Ectodermal cell (in vitro differentiated cells): ENCODE measurements around the gene POMZP3. TPM values are rescaled to one million over a fixed set of nuclear protein-coding genes. Genes with fewer than 3 reads are reported as not detected.
"Not testable (repeated sequence)": the region's sequence is repeated elsewhere in the genome, so short reads cannot be mapped to it uniquely, and the experiment has no call there.

Source experiments
- H3K27ac ChIP-seq: 2 replicates; pipeline ENCODE4 v1.7.0; 2013; ENCODE audit warnings: mild to moderate bottlenecking, low read depth, low read length; ENCODE audit not compliant: insufficient read depth, poor library complexity, severe bottlenecking
- H3K27me3 ChIP-seq: 2 replicates; pipeline ENCODE4 v1.7.0; 2013; ENCODE audit warnings: mild to moderate bottlenecking, low read length; ENCODE audit not compliant: insufficient read depth, control insufficient read depth, poor library complexity, severe bottlenecking
- H3K36me3 ChIP-seq: one replicate; pipeline ENCODE4 v1.7.0; 2013; ENCODE audit warnings: low read length; ENCODE audit not compliant: control insufficient read depth, insufficient read depth
- H3K4me1 ChIP-seq: one replicate; pipeline ENCODE4 v1.7.0; 2013; ENCODE audit warnings: low read length; ENCODE audit not compliant: control insufficient read depth, insufficient read depth
- H3K4me3 ChIP-seq: 2 replicates; pipeline ENCODE4 v1.7.0; 2013; ENCODE audit warnings: low read depth, low read length, control low read depth; ENCODE audit not compliant: insufficient read depth
- H3K9me3 ChIP-seq: 2 replicates; pipeline ENCODE4 v1.7.0; 2013; ENCODE audit warnings: mild to moderate bottlenecking, low read length, moderate library complexity; ENCODE audit not compliant: control insufficient read depth
- WGBS, 2 experiments: methylation state at CpG; one replicate each; pipeline ENCODE4 v1.1.7; 2013; ENCODE audit warnings: missing lambda C conversion rate in 2 of 2; 5-methylcytosine and 5-hydroxymethylcytosine counted together
- polyA plus RNA-seq, 4 experiments: library from polyadenylated mRNA; stranded (reverse); fragments of 50-300 nt; gene quantifications; one replicate each; pipeline ENCODE4 v1.2.3, GENCODE V29; 2013

Gene POMZP3
- polyA plus RNA-seq (2013, experiment 1 of 4) = 13.8 TPM
- 16.3 TPM for polyA plus RNA-seq (2013, experiment 2 of 4)
- polyA plus RNA-seq (2013, experiment 3 of 4) = 13.0 TPM
- 15.2 TPM for polyA plus RNA-seq (2013, experiment 4 of 4)

GRCh38 chr7:76626989-76627642 is at the start of gene POMZP3:
TSS of gene POMZP3 (minus strand) at chr7:76627279. CDS start at chr7:76626064, 1,215 bp downstream.
- H3K9me3 ChIP-seq, H3K36me3 ChIP-seq, H3K4me1 ChIP-seq, H3K27me3 ChIP-seq: not testable (repeated sequence)
- H3K27ac ChIP-seq = peak within 1 kb of the TSS; percentile 50
- peak within 1 kb of the TSS; percentile 50 for H3K4me3 ChIP-seq
- 0% methylated on average over 14 of the region's 78 CpGs for WGBS, 2 experiments

- not testable (repeated sequence) for H3K4me1 ChIP-seq, H3K4me3 ChIP-seq, H3K27ac ChIP-seq, H3K27me3 ChIP-seq, H3K36me3 ChIP-seq, H3K9me3 ChIP-seq
- no CpG with 5 or more reads among the region's 2 CpGs for WGBS, 2 experiments
Observed at GRCh38 chr7:76675783-76676182, 48.7 kb upstream of the POMZP3 start.

GRCh38 chr7:76673346-76673745 is 46.3 kb upstream of the POMZP3 start:
- 73 to 74% methylated on average over 3 of the region's 5 CpGs for WGBS, 2 experiments
- not testable (repeated sequence) for H3K4me1 ChIP-seq, H3K27me3 ChIP-seq, H3K27ac ChIP-seq, H3K9me3 ChIP-seq, H3K36me3 ChIP-seq, H3K4me3 ChIP-seq

GRCh38 chr7:76659212-76659611 is 32.1 kb upstream of the POMZP3 start:
- H3K36me3 ChIP-seq, H3K4me1 ChIP-seq, H3K9me3 ChIP-seq, H3K4me3 ChIP-seq, H3K27ac ChIP-seq, H3K27me3 ChIP-seq: not testable (repeated sequence)

- H3K4me1 ChIP-seq, H3K27ac ChIP-seq, H3K9me3 ChIP-seq, H3K36me3 ChIP-seq, H3K27me3 ChIP-seq, H3K4me3 ChIP-seq: not testable (repeated sequence)
- 81 to 83% methylated on average over 2 of the region's 2 CpGs for WGBS, 2 experiments
Observed at GRCh38 chr7:76656425-76656824, 29.3 kb upstream of the POMZP3 start.

- not testable (repeated sequence) for H3K27ac ChIP-seq, H3K4me1 ChIP-seq, H3K4me3 ChIP-seq, H3K9me3 ChIP-seq, H3K36me3 ChIP-seq, H3K27me3 ChIP-seq
- WGBS, 2 experiments = no CpG with 5 or more reads among the region's 5 CpGs
Observed at GRCh38 chr7:76642620-76643019, 15.5 kb upstream of the POMZP3 start.

- not testable (repeated sequence) for H3K27me3 ChIP-seq, H3K36me3 ChIP-seq, H3K4me3 ChIP-seq, H3K27ac ChIP-seq, H3K9me3 ChIP-seq, H3K4me1 ChIP-seq
- 37 to 39% methylated on average over 4 of the region's 7 CpGs for WGBS, 2 experiments
Observed at GRCh38 chr7:76637061-76637691, 10.1 kb upstream of the POMZP3 start.

GRCh38 chr7:76626581-76626980 is 498 bp downstream of the POMZP3 start:
- not testable (repeated sequence) for H3K4me1 ChIP-seq, H3K27me3 ChIP-seq, H3K9me3 ChIP-seq, H3K36me3 ChIP-seq
- peak overlapping the region; percentile 50 for H3K4me3 ChIP-seq
- WGBS, 2 experiments = 2 to 7% methylated on average over 8 to 17 of the region's 34 CpGs
- peak overlapping the region; percentile 50 for H3K27ac ChIP-seq

- not testable (repeated sequence) for H3K36me3 ChIP-seq, H3K4me3 ChIP-seq, H3K27me3 ChIP-seq, H3K27ac ChIP-seq, H3K9me3 ChIP-seq, H3K4me1 ChIP-seq
- WGBS, 2 experiments = 80% methylated on average over 1 of the region's 13 CpGs
Observed at GRCh38 chr7:76619439-76620190, 7.5 kb downstream of the POMZP3 start.

GRCh38 chr7:76613783-76614182 is 13.3 kb downstream of the POMZP3 start:
- not testable (repeated sequence) for H3K27ac ChIP-seq, H3K4me1 ChIP-seq, H3K27me3 ChIP-seq, H3K36me3 ChIP-seq, H3K4me3 ChIP-seq, H3K9me3 ChIP-seq
- 34 to 38% methylated on average over 2 of the region's 3 CpGs for WGBS, 2 experiments
